GM23338 (cell line): ENCODE measurements around the gene SH3D21. TPM values are rescaled to one million over a fixed set of nuclear protein-coding genes. Genes with fewer than 3 reads are reported as not detected.

Experiments
- ATAC-seq: fragments of 200-7000 bp; cut with Tn5 transposase; 3 replicates; pipeline ENCODE4 v1.9.1; 2020
- DNase-seq: peaks from one replicate; pipeline ENCODE4 v3.0.0-alpha.2; 2015; ENCODE audit warnings: low spot score
- H2AFZ ChIP-seq: fragments of 200-600 bp; sonication (generic); 2 replicates; pipeline ENCODE4 v1.8.0; 2016; ENCODE audit warnings: antibody characterized with exemption, mild to moderate bottlenecking, moderate library complexity
- H3F3A ChIP-seq: fragments of 200-600 bp; sonication (generic); replicated peaks from 2 replicates; pipeline ENCODE4 v1.8.0; 2017; ENCODE audit warnings: antibody characterized with exemption, mixed run types, low read depth
- H3K27ac ChIP-seq: fragments of 200-600 bp; sonication (generic); 2 replicates; pipeline ENCODE4 v1.6.1; 2016; ENCODE audit warnings: low read depth
- H3K27me3 ChIP-seq: fragments of 200-600 bp; sonication (generic); 2 replicates; pipeline ENCODE4 v1.8.0; 2016; ENCODE audit warnings: mild to moderate bottlenecking, mixed run types, moderate library complexity; ENCODE audit not compliant: insufficient read depth
- H3K36me3 ChIP-seq: fragments of 200-600 bp; sonication (generic); 2 replicates; pipeline ENCODE4 v1.8.0; 2016; ENCODE audit warnings: mild to moderate bottlenecking; ENCODE audit not compliant: insufficient read depth
- H3K4me1 ChIP-seq: fragments of 200-600 bp; sonication (generic); 2 replicates; pipeline ENCODE4 v1.8.0; 2016; ENCODE audit warnings: mild to moderate bottlenecking, moderate library complexity; ENCODE audit not compliant: insufficient read depth
- H3K4me2 ChIP-seq: fragments of 200-600 bp; sonication (generic); 2 replicates; pipeline ENCODE4 v1.7.1; 2017; ENCODE audit warnings: mixed run types
- H3K4me3 ChIP-seq: fragments of 200-600 bp; sonication (generic); 2 replicates; pipeline ENCODE4 v1.6.1; 2016; ENCODE audit warnings: mixed run types
- H3K79me2 ChIP-seq: fragments of 200-600 bp; sonication (generic); replicated peaks from 2 replicates; pipeline ENCODE4 v1.8.0; 2017; ENCODE audit warnings: mild to moderate bottlenecking; ENCODE audit not compliant: insufficient read depth
- H3K9me2 ChIP-seq: fragments of 200-600 bp; sonication (generic); 2 replicates; pipeline ENCODE4 v1.8.0; 2017; ENCODE audit not compliant: insufficient read depth
- H4K20me1 ChIP-seq: fragments of 200-600 bp; sonication (generic); replicated peaks from 2 replicates; pipeline ENCODE4 v1.8.0; 2017; ENCODE audit warnings: mild to moderate bottlenecking; ENCODE audit not compliant: insufficient read depth
- H3K27ac Mint-ChIP-seq: 2 replicates; pipeline ENCODE4 v1.8.0; 2020; ENCODE audit warnings: inconsistent platforms, mild to moderate bottlenecking, moderate library complexity, mixed read lengths
- H3K27me3 Mint-ChIP-seq: 3 replicates; pipeline ENCODE4 v1.8.0; 2022; ENCODE audit warnings: low read depth, mild to moderate bottlenecking, moderate library complexity, mixed read lengths, inconsistent platforms; ENCODE audit not compliant: insufficient read depth, poor library complexity
- H3K36me3 Mint-ChIP-seq: 3 replicates; pipeline ENCODE4 v1.8.0; 2021; ENCODE audit warnings: low read depth, mild to moderate bottlenecking, inconsistent platforms, moderate library complexity, mixed read lengths
- H3K4me1 Mint-ChIP-seq: 3 replicates; pipeline ENCODE4 v1.8.0; 2020; ENCODE audit warnings: mild to moderate bottlenecking, inconsistent platforms, mixed read lengths
- H3K4me3 Mint-ChIP-seq: 3 replicates; pipeline ENCODE4 v1.8.0; 2021; ENCODE audit warnings: moderate library complexity, mild to moderate bottlenecking, inconsistent platforms, mixed read lengths
- H3K9me3 Mint-ChIP-seq: 3 replicates; pipeline ENCODE4 v1.8.0; 2020; ENCODE audit warnings: moderate library complexity, mild to moderate bottlenecking, inconsistent platforms, mixed read lengths
- CREB1 ChIP-seq: fragments of 250-450 bp; sonication (Bioruptor Pico); IDR thresholded peaks from 2 replicates; pipeline ENCODE4 v1.5.0; 2020; ENCODE audit warnings: low read depth, mild to moderate bottlenecking, moderate library complexity
- CTCF ChIP-seq, 2 experiments: fragments of 200-600 bp in 1 of 2; sonication (generic) in 1 of 2; conservative IDR thresholded peaks; 2 replicates each; pipeline versions ENCODE4 v1.5.1 to v1.6.1; 2016 to 2017; ENCODE audit warnings: antibody characterized with exemption in 2 of 2, low read depth in 2 of 2, mild to moderate bottlenecking in 2 of 2, moderate library complexity in 1 of 2
- EZH2 ChIP-seq: fragments of 200-600 bp; sonication (generic); IDR thresholded peaks from one replicate; pipeline ENCODE4 v1.8.0; 2017; ENCODE audit warnings: antibody characterized with exemption, mild to moderate bottlenecking, low read depth; ENCODE audit not compliant: unreplicated experiment
- EZH2phosphoT487 ChIP-seq: fragments of 200-600 bp; sonication (generic); IDR thresholded peaks from one replicate; pipeline ENCODE4 v1.8.1; 2018; ENCODE audit warnings: antibody characterized with exemption; ENCODE audit not compliant: unreplicated experiment
- JUNB ChIP-seq: IDR thresholded peaks from one replicate; pipeline ENCODE4 v1.6.1; 2016; ENCODE audit warnings: antibody characterized with exemption; ENCODE audit not compliant: unreplicated experiment
- POLR2AphosphoS5 ChIP-seq: IDR thresholded peaks from 2 replicates; pipeline ENCODE4 v1.6.1; 2016; ENCODE audit warnings: antibody characterized with exemption, low read depth
- ZNF114 ChIP-seq: fragments of 250-450 bp; sonication (Bioruptor Pico); IDR thresholded peaks from 2 replicates; pipeline ENCODE4 v1.5.0; 2020; ENCODE audit warnings: mild to moderate bottlenecking, moderate library complexity
- ZNF331 ChIP-seq: fragments of 250-450 bp; sonication (Bioruptor Pico); IDR thresholded peaks from 2 replicates; pipeline ENCODE4 v1.5.0; 2020; ENCODE audit warnings: low read depth, mild to moderate bottlenecking, moderate library complexity
- polyA plus RNA-seq: library from polyadenylated mRNA; unstranded; fragments of >200 nt; fragmentation: Nextera tagmentation; extraction: Ambion mirVana; gene quantifications from 2 replicates; pipeline ENCODE4 v1.2.1, GENCODE V29; 2016
- total RNA-seq: library from RNA; depleted of rRNA; stranded (reverse); fragments of >200 nt; shearing (Covaris generic); gene quantifications from 2 replicates; pipeline ENCODE4 v1.2.3, GENCODE V29; 2014
- TF ChIP-seq, protein P1 (sequence below): IDR thresholded peaks from 2 replicates; pipeline ENCODE4 v1.6.1; 2016; ENCODE audit warnings: antibody characterized with exemption
- TF ChIP-seq, protein P2 (sequence below): fragments of 250-450 bp; sonication (Bioruptor Pico); IDR thresholded peaks from 2 replicates; pipeline ENCODE4 v1.5.0; 2020; ENCODE audit warnings: mild to moderate bottlenecking, moderate library complexity

Gene SH3D21
- total and polyA plus RNA-seq, 2 experiments from 2014 or later = 3.7 to 6.3 TPM

- no peak for DNase-seq
- Histone ChIP-seq H3F3A (0 out of 2 replicates have a peak, but pooled peaks cover 4% of the 10 kb centered on the region), H3K36me3 (0 out of 2 replicates have a peak, but pooled peaks cover 6% of the 10 kb centered on the region), H3K4me2 (no peak overlapping the region), H3K27ac (no peak overlapping the region), H3K4me1 (no peaks in the 10 kb centered on the region), H3K79me2 (no peaks in the 10 kb centered on the region), H2AFZ (no peak overlapping the region), H3K4me3 (no peak overlapping the region), H4K20me1 (no peaks in the 10 kb centered on the region), H3K9me2 (no peaks in the 10 kb centered on the region), H3K27me3 (no peaks in the 10 kb centered on the region)
- Mint-ChIP-seq H3K27me3 (peaks cover 9% of the 10 kb centered on the region), H3K9me3 (no peaks in the 10 kb centered on the region), H3K4me3 (no peak overlapping the region), H3K4me1 (peaks cover 3% of the 10 kb centered on the region; the same call in 1 of the 3 replicates), H3K36me3 (peaks cover 23% of the 10 kb centered on the region), H3K27ac (no peak overlapping the region)
- ATAC-seq = no peak
- TF ChIP-seq CTCF (conservative IDR thresholded peaks at IDR 0.05; ENCODE audit: low read depth in 2 of 2) = no peak
- no peak for TF ChIP-seq CREB1 (CRISPR knock-in tag)
- no peak for TF ChIP-seq JUNB
- TF ChIP-seq, protein P1, sequence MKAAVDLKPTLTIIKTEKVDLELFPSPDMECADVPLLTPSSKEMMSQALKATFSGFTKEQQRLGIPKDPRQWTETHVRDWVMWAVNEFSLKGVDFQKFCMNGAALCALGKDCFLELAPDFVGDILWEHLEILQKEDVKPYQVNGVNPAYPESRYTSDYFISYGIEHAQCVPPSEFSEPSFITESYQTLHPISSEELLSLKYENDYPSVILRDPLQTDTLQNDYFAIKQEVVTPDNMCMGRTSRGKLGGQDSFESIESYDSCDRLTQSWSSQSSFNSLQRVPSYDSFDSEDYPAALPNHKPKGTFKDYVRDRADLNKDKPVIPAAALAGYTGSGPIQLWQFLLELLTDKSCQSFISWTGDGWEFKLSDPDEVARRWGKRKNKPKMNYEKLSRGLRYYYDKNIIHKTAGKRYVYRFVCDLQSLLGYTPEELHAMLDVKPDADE = no peak
- no peak for TF ChIP-seq EZH2phosphoT487
- no peak for TF ChIP-seq POLR2AphosphoS5
- TF ChIP-seq ZNF114 (CRISPR knock-in tag) = no peak
- TF ChIP-seq, protein P2, sequence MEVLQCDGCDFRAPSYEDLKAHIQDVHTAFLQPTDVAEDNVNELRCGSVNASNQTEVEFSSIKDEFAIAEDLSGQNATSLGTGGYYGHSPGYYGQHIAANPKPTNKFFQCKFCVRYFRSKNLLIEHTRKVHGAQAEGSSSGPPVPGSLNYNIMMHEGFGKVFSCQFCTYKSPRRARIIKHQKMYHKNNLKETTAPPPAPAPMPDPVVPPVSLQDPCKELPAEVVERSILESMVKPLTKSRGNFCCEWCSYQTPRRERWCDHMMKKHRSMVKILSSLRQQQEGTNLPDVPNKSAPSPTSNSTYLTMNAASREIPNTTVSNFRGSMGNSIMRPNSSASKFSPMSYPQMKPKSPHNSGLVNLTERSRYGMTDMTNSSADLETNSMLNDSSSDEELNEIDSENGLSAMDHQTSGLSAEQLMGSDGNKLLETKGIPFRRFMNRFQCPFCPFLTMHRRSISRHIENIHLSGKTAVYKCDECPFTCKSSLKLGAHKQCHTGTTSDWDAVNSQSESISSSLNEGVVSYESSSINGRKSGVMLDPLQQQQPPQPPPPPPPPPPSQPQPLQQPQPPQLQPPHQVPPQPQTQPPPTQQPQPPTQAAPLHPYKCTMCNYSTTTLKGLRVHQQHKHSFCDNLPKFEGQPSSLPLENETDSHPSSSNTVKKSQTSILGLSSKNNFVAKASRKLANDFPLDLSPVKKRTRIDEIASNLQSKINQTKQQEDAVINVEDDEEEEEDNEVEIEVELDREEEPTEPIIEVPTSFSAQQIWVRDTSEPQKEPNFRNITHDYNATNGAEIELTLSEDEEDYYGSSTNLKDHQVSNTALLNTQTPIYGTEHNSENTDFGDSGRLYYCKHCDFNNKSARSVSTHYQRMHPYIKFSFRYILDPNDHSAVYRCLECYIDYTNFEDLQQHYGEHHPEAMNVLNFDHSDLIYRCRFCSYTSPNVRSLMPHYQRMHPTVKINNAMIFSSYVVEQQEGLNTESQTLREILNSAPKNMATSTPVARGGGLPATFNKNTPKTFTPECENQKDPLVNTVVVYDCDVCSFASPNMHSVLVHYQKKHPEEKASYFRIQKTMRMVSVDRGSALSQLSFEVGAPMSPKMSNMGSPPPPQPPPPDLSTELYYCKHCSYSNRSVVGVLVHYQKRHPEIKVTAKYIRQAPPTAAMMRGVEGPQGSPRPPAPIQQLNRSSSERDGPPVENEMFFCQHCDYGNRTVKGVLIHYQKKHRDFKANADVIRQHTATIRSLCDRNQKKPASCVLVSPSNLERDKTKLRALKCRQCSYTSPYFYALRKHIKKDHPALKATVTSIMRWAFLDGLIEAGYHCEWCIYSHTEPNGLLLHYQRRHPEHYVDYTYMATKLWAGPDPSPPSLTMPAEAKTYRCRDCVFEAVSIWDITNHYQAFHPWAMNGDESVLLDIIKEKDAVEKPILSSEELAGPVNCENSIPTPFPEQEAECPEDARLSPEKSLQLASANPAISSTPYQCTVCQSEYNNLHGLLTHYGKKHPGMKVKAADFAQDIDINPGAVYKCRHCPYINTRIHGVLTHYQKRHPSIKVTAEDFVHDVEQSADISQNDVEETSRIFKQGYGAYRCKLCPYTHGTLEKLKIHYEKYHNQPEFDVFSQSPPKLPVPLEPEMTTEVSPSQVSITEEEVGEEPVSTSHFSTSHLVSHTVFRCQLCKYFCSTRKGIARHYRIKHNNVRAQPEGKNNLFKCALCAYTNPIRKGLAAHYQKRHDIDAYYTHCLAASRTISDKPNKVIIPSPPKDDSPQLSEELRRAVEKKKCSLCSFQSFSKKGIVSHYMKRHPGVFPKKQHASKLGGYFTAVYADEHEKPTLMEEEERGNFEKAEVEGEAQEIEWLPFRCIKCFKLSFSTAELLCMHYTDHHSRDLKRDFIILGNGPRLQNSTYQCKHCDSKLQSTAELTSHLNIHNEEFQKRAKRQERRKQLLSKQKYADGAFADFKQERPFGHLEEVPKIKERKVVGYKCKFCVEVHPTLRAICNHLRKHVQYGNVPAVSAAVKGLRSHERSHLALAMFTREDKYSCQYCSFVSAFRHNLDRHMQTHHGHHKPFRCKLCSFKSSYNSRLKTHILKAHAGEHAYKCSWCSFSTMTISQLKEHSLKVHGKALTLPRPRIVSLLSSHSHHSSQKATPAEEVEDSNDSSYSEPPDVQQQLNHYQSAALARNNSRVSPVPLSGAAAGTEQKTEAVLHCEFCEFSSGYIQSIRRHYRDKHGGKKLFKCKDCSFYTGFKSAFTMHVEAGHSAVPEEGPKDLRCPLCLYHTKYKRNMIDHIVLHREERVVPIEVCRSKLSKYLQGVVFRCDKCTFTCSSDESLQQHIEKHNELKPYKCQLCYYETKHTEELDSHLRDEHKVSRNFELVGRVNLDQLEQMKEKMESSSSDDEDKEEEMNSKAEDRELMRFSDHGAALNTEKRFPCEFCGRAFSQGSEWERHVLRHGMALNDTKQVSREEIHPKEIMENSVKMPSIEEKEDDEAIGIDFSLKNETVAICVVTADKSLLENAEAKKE (CRISPR knock-in tag) = no peak
- no peak for TF ChIP-seq EZH2
- no peak for TF ChIP-seq ZNF331
Measured at GRCh38 chr1:36341626-36342320, 35.6 kb downstream of the SH3D21 start.
